HepG2 (cell line): ENCODE data around the gene FAM174C. TPM values are rescaled to one million over a fixed set of nuclear protein-coding genes. Genes with fewer than 3 reads are reported as not detected.

Source experiments
- ATAC-seq: fragments of 200-7000 bp; cut with Tn5 transposase; 3 replicates; pipeline ENCODE4 v1.9.1; 2020; ENCODE audit warnings: mild to moderate bottlenecking, moderate library complexity
- BruUV-seq: library from RNA; stranded (reverse); fragments of 400-500 nt; replicated peaks from 2 replicates; lab custom pipeline; 2021; lab: Mats Ljungman, UMichigan
- CTCF ChIA-PET: fragments of 300-600 bp; formaldehyde crosslinking; extraction: SDS; loops from one replicate; lab custom pipeline; 2021; ENCODE audit warnings: low total read pairs, inconsistent platforms, low intra/inter-chr PET ratio; lab: Yijun Ruan, JAX
- POLR2A ChIA-PET: fragments of 350-600 bp; sonication (Branson Sonifier 250); formaldehyde crosslinking; loops from one replicate; lab custom pipeline; 2020; ENCODE audit warnings: antibody characterized with exemption, inconsistent platforms; lab: Yijun Ruan, JAX
- DNase-seq: peaks from one replicate; pipeline ENCODE4 v3.0.0-alpha.2; 2015; ENCODE audit warnings: low spot score
- FAIRE-seq: peaks from 3 replicates; lab custom pipeline; 2011; peaks lifted over from hg19 to GRCh38; lab: Jason Lieb, UNC
- H2AFZ ChIP-seq: one replicate; pipeline ENCODE4 v1.6.1; 2011; ENCODE audit warnings: low read length, inconsistent platforms
- H3K27ac ChIP-seq: fragments of 300-600 bp; 3 replicates; pipeline ENCODE4 v1.8.0; 2011; ENCODE audit warnings: mixed run types, mild to moderate bottlenecking, mixed read lengths, low read length, inconsistent platforms; ENCODE audit not compliant: insufficient read depth; ENCODE audit errors: extremely low read length
- H3K27me3 ChIP-seq, 2 experiments: fragments of 200-600 bp in 1 of 2; 2 replicates in 1 of 2; 3 replicates in 1 of 2; pipeline versions ENCODE4 v1.6.0 to v1.8.0; 2011; ENCODE audit warnings: low read length in 2 of 2, mild to moderate bottlenecking in 2 of 2, moderate library complexity in 2 of 2, inconsistent platforms in 1 of 2; ENCODE audit not compliant: insufficient read depth in 2 of 2, control insufficient read depth in 1 of 2
- H3K36me3 ChIP-seq, 2 experiments: fragments of 200-600 bp in 1 of 2; replicated peaks in 1 of 2; 2 replicates in 1 of 2; 3 replicates in 1 of 2; pipeline versions ENCODE4 v1.5.1 to v1.8.0; 2011; ENCODE audit warnings: low read length in 2 of 2, inconsistent platforms in 1 of 2; ENCODE audit not compliant: insufficient read depth in 2 of 2, control insufficient read depth in 1 of 2
- H3K4me1 ChIP-seq: 2 replicates; pipeline ENCODE4 v1.5.1; 2012; ENCODE audit warnings: low read length, inconsistent platforms; ENCODE audit not compliant: insufficient read depth
- H3K4me2 ChIP-seq: 2 replicates; pipeline ENCODE4 v1.6.0; 2011; ENCODE audit warnings: low read depth, low read length, inconsistent platforms
- H3K4me3 ChIP-seq, 3 experiments: fragments of 200-600 bp in 1 of 3; sonication (generic), shearing (Covaris generic) in 1 of 3; replicated peaks in 1 of 3; 2 replicates each; pipeline ENCODE4 v1.5.1; 2011 to 2016; ENCODE audit warnings: low read length in 3 of 3, inconsistent platforms in 2 of 3, low read depth in 2 of 3, mild to moderate bottlenecking in 2 of 3, control low read depth in 1 of 3, mixed read lengths in 1 of 3; ENCODE audit not compliant: insufficient read depth in 1 of 3
- H3K79me2 ChIP-seq: one replicate; pipeline ENCODE4 v1.6.1; 2011; ENCODE audit warnings: low read length, inconsistent platforms; ENCODE audit not compliant: insufficient read depth
- H3K9ac ChIP-seq: 2 replicates; pipeline ENCODE4 v1.6.0; 2011; ENCODE audit warnings: mild to moderate bottlenecking, low read depth, low read length, inconsistent platforms; ENCODE audit not compliant: insufficient read depth
- H3K9me3 ChIP-seq: 2 replicates; pipeline ENCODE4 v1.5.1; 2012; ENCODE audit warnings: mild to moderate bottlenecking, low read length
- H4K20me1 ChIP-seq: 2 replicates; pipeline ENCODE4 v1.6.0; 2011; ENCODE audit warnings: inconsistent platforms, mild to moderate bottlenecking, low read length, moderate library complexity; ENCODE audit not compliant: insufficient read depth
- FOXO4 ChIP-seq: sonication (generic); formaldehyde crosslinking; conservative IDR thresholded peaks from 2 replicates; pipeline ENCODE4 v1.8.1; 2023; ENCODE audit warnings: missing genetic modification reagents
- GFI1 ChIP-seq: sonication (generic); formaldehyde crosslinking; IDR thresholded peaks from 2 replicates; pipeline ENCODE4 v1.5.0; 2020; ENCODE audit warnings: missing genetic modification reagents, mild to moderate bottlenecking, borderline replicate concordance
- HNF4G ChIP-seq, 2 experiments: sonication (generic) in 1 of 2; formaldehyde crosslinking in 1 of 2; IDR thresholded peaks; 2 replicates each; pipeline versions ENCODE4 v1.4.0 to v1.6.1; 2011 to 2020; ENCODE audit warnings: borderline replicate concordance in 2 of 2, low read depth in 2 of 2, mild to moderate bottlenecking in 2 of 2, low read length in 1 of 2, missing genetic modification reagents in 1 of 2, moderate library complexity in 1 of 2
- HNRNPL ChIP-seq: fragments of 200-400 bp; formaldehyde crosslinking; IDR thresholded peaks from 2 replicates; pipeline ENCODE4 v1.6.1; 2017; ENCODE audit warnings: mild to moderate bottlenecking, low read depth, low read length
- RBFOX2 ChIP-seq: fragments of 200-400 bp; formaldehyde crosslinking; IDR thresholded peaks from 2 replicates; pipeline ENCODE4 v1.6.1; 2017; ENCODE audit warnings: low read depth, mild to moderate bottlenecking, low read length
- TCF12 ChIP-seq, 2 experiments: fragments of 450-650 bp in 1 of 2; sonication (generic) in 1 of 2; formaldehyde crosslinking in 1 of 2; IDR thresholded peaks; 2 replicates each; pipeline versions ENCODE4 v1.6.1 to v1.8.0; 2017 to 2022; ENCODE audit warnings: antibody characterized with exemption in 1 of 2, mild to moderate bottlenecking in 1 of 2, missing genetic modification reagents in 1 of 2, moderate library complexity in 1 of 2
- ZNF441 ChIP-seq: sonication (generic); formaldehyde crosslinking; IDR thresholded peaks from 2 replicates; pipeline ENCODE4 v1.7.0; 2021; ENCODE audit warnings: missing genetic modification reagents, borderline replicate concordance
- ZNF468 ChIP-seq: sonication (generic); formaldehyde crosslinking; IDR thresholded peaks from 2 replicates; pipeline ENCODE4 v1.8.0; 2022; ENCODE audit warnings: mild to moderate bottlenecking, moderate library complexity, missing genetic modification reagents
- ZNF672 ChIP-seq: sonication (generic); formaldehyde crosslinking; IDR thresholded peaks from 2 replicates; pipeline ENCODE4 v1.8.1; 2022; ENCODE audit warnings: missing genetic modification reagents
- WGBS: methylation state at CpG from one replicate; pipeline ENCODE4 v1.1.6; 2017; ENCODE audit warnings: low lambda C conversion rate; 5-methylcytosine and 5-hydroxymethylcytosine counted together
- in situ Hi-C: cut with HindIII; loops from 2 replicates; pipeline ENCODE4 v1.10.0; 2017; ENCODE audit warnings: low pct_unique_long_range_greater_than_20kb; ENCODE audit not compliant: extremely low pct_ligation_motif_present
- intact Hi-C: fragments of 100-400 bp; cut with micrococcal nuclease; formaldehyde crosslinking; loops from one replicate; pipeline ENCODE4 v1.10.0; 2022; ENCODE audit not compliant: unreplicated experiment
- polyA plus RNA-seq, 8 experiments: library from polyadenylated mRNA; depleted of rRNA in 3 of 8; stranded (reverse) in 7 of 8; unstranded in 1 of 8; fragments of >200 nt; fragmentation: Illumina TruSeq in 4 of 8; extraction: Trizol in 4 of 8; gene quantifications; 2 replicates each; pipeline versions ENCODE4 v1.2.1 to v1.2.3, GENCODE V29; 2011 to 2016; ENCODE audit warnings: low read depth in 4 of 8, missing spikeins in 1 of 8, mixed read lengths in 1 of 8; ENCODE audit not compliant: insufficient read depth in 1 of 8
- total RNA-seq, 5 experiments: library from RNA; depleted of rRNA; stranded (reverse); fragments of >200 nt; fragmentation: Illumina TruSeq; extraction: Trizol; gene quantifications; 2 replicates each; pipeline ENCODE4 v1.2.3, GENCODE V29; 2016; ENCODE audit warnings: low read depth in 1 of 5
- TF ChIP-seq, protein P1 (sequence below): fragments of 450-650 bp; IDR thresholded peaks from 2 replicates; pipeline ENCODE4 v1.6.1; 2017

FAM174C gene
- total and polyA plus RNA-seq, 2 of the 13 experiments (the other 11 are each of a cell fraction or from before 2014, with no cell fraction given), result 19.5 to 31.3 TPM

DNA sequence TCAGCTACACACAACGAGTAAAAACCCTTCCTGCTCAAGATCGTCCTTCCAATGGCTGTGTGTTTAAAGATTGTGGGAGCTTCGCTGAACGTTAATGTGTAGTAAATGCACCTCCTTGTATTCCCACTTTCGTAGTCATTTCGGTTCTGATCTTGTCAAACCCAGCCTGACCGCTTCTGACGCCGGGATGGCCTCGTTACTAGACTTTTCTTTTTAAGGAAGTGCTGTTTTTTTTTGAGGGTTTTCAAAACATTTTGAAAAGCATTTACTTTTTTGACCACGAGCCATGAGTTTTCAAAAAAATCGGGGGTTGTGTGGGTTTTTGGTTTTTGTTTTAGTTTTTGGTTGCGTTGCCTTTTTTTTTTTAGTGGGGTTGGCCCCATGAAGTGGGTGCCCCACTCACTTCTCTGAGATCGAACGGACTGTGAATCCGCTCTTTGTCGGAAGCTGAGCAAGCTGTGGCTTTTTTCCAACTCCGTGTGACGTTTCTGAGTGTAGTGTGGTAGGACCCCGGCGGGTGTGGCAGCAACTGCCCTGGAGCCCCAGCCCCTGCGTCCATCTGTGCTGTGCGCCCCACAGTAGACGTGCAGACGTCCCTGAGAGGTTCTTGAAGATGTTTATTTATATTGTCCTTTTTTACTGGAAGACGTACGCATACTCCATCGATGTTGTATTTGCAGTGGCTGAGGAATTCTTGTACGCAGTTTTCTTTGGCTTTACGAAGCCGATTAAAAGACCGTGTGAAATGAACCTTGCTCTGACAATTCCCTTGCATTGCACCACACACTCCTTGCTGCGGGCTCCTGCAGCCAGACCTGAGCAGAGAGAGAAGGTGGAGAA is 2.7 kb upstream of the FAM174C start:
- H3K4me3 ChIP-seq, result no peak overlapping the region
- TF ChIP-seq RBFOX2 (peak; percentile 11), FOXO4 (CRISPR knock-in tag) (no peak)
- FAIRE-seq (no peak), DNase-seq (no peak), ATAC-seq (no peak)
- no peak overlapping the region for H2AFZ ChIP-seq
- POLR2A ChIA-PET, result interaction anchor here (1.0 to 4.2 kb wide), 9 partner anchors 11 to 101 kb away, joined by 3 to 41 read pairs (median 5); no protein-coding TSS in a partner anchor
- CTCF ChIA-PET, result no interaction called here
- peaks cover 19 to 46% of the 10 kb centered on the region in 2 experiments for H3K36me3 ChIP-seq
- in situ Hi-C loops (no loop called here), intact Hi-C loops (no loop called here)
- H3K27me3 ChIP-seq, result no peaks in the 10 kb centered on the region
- peaks cover 38% of the 10 kb centered on the region for H3K79me2 ChIP-seq
- H3K9me3 ChIP-seq, result no peaks in the 10 kb centered on the region
- 93% methylated on average over 33 of the region's 33 CpGs for WGBS
- peaks cover 80% of the 10 kb centered on the region for H3K4me1 ChIP-seq
- H3K9ac ChIP-seq, result no peak overlapping the region
- peaks cover 36% of the 10 kb centered on the region for H4K20me1 ChIP-seq
- no TSS peak for BruUV-seq
- no peak overlapping the region for H3K4me2 ChIP-seq
- H3K27ac ChIP-seq, result no peak overlapping the region

GRCh38 chr19:1273263-1274041 is 1.9 kb upstream of the FAM174C start:
- H3K4me3 ChIP-seq, result no peak overlapping the region
- peaks cover 38% of the 10 kb centered on the region for H3K79me2 ChIP-seq
- peaks cover 36% of the 10 kb centered on the region for H4K20me1 ChIP-seq
- DNase-seq, result no peak
- no peak overlapping the region for H3K9ac ChIP-seq
- 96% methylated on average over 14 of the region's 25 CpGs for WGBS
- no TSS peak for BruUV-seq
- H2AFZ ChIP-seq, result no peak overlapping the region
- no peak for ATAC-seq
- CTCF ChIA-PET, result no interaction called here
- H3K4me1 ChIP-seq, result peaks cover 72% of the 10 kb centered on the region
- intact Hi-C loops (no loop called here), in situ Hi-C loops (no loop called here)
- no peak overlapping the region for H3K27ac ChIP-seq
- H3K36me3 ChIP-seq, result peaks cover 19 to 46% of the 10 kb centered on the region in 2 experiments
- POLR2A ChIA-PET, result interaction anchor here (0.6 to 4.2 kb wide), 11 partner anchors 8 to 176 kb away, joined by 3 to 41 read pairs (median 3); partner anchors contain the start of gene ATP5F1D
- H3K27me3 ChIP-seq, result no peaks in the 10 kb centered on the region
- H3K4me2 ChIP-seq, result no peak overlapping the region
- H3K9me3 ChIP-seq, result no peaks in the 10 kb centered on the region
- FAIRE-seq, result no peak
- no peak for TF ChIP-seq ZNF441 (CRISPR knock-in tag)
- TF ChIP-seq HNF4G (IDR thresholded peaks at IDR 0.05; ENCODE audit: borderline replicate concordance, low read depth, low read length), result no peak
- TF ChIP-seq HNF4G (CRISPR knock-in tag; IDR thresholded peaks at IDR 0.05; ENCODE audit: borderline replicate concordance, low read depth), result no peak
- TF ChIP-seq ZNF672 (CRISPR knock-in tag), result no peak
- 0 out of 2 replicates have a peak, but pooled peaks have one; percentile 28 for TF ChIP-seq HNRNPL
- TF ChIP-seq GFI1 (CRISPR knock-in tag), result no peak
- TF ChIP-seq TCF12 (IDR thresholded peaks at IDR 0.05), result no peak
- TF ChIP-seq TCF12 (CRISPR knock-in tag; IDR thresholded peaks at IDR 0.05), result no peak
- TF ChIP-seq RBFOX2, result peak; percentile 82
- 0 out of 2 replicates have a peak, but pooled peaks have one; percentile 49 for TF ChIP-seq ZNF468 (CRISPR knock-in tag)
- TF ChIP-seq, protein P1, sequence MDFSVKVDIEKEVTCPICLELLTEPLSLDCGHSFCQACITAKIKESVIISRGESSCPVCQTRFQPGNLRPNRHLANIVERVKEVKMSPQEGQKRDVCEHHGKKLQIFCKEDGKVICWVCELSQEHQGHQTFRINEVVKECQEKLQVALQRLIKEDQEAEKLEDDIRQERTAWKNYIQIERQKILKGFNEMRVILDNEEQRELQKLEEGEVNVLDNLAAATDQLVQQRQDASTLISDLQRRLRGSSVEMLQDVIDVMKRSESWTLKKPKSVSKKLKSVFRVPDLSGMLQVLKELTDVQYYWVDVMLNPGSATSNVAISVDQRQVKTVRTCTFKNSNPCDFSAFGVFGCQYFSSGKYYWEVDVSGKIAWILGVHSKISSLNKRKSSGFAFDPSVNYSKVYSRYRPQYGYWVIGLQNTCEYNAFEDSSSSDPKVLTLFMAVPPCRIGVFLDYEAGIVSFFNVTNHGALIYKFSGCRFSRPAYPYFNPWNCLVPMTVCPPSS, result no peak
